Stimulated activated CD4-positive, alpha-beta T cell treated with anti-CD3 and anti-CD28 coated beads, TNF-alpha, amount 100 ng/mL, for 4 hours (primary cell): ENCODE results near the gene VAMP8.
"Not testable (repeated sequence)": the region's sequence is repeated elsewhere in the genome, so short reads cannot be mapped to it uniquely, and the experiment has no call there.

ENCODE experiments used
- DNase-seq, 3 experiments: peaks; one replicate each; pipeline ENCODE4 v3.0.0-alpha.2; 2020; ENCODE audit warnings: low read depth in 3 of 3

Gene VAMP8

DNA sequence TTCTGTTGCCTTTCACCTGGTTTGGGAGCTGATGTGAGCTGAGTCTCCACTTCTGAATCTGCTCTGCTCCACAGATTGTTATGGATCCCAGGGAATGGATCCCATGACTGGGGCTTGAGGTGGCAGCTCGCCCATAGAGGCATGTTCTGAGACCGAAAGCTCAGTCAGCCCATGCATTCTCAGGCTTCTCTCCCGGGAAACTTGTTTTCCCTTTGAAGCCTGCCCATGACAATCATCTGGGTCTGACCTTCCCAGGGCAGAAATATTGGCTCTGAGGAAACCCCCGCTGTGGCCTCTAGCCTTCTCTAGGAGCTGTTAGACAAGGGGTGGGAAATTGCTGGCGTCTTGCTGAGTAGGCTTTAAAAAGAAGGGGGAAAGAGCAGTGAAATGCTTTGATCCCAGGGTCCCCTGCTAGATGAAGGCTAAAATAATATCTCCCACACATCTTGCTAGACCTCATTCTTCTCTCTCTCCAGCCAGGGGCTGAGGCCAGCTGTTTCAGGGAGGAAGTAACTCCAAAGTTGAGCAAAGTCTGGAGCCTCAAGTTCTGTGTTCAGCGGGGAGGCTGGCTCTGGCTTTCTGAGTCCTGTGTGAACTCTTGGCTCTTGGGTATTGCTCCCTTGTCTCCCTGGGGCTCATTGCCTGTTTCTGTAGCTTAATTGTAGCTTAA is 2.0 kb downstream of the VAMP8 start:
- no peak for DNase-seq

DNA sequence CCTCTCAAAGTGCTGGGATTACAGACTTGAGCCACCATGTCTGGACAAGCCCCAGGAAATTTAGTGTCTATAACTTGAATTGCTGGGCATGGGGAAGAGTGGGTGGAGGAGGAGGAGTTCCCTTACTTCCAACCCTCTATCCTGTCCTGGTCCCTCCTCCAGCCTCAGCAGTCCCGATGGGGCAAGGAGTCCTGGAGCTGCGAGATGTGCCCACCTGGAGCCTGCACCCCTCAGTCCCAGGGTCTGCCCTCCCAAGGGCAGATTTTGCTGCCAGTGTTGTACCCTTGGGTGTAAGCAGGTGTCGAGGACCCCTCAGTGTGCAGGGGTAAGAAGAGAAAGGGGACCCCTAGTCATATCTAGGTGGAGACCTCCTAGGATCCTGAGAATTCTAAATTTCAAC is 2.8 kb downstream of the VAMP8 start:
- DNase-seq = no peak

DNA sequence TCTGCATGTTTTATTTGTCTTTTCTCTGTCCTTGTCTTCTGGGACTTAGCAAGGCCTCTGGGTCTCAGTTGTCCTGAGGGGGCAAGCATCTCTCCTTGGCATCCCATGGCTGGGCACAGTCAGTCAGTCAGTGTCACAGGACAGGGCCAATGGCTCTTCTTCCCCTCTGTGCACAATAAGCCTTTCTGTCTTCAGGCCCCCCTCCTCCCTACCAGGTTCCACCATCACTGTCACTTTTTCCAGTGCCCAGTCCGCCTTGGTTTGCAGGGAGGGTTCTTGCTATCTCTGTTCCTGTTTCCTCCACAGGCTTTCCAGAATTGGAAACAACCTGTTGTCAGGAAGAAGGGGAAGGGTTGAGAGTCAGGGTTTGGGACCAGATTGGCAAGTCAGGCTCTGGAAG is 5.1 kb downstream of the VAMP8 start:
- DNase-seq = no peak

- no peak for DNase-seq
Measured at GRCh38 chr2:85583667-85584353, 6.4 kb downstream of the VAMP8 start.

DNA sequence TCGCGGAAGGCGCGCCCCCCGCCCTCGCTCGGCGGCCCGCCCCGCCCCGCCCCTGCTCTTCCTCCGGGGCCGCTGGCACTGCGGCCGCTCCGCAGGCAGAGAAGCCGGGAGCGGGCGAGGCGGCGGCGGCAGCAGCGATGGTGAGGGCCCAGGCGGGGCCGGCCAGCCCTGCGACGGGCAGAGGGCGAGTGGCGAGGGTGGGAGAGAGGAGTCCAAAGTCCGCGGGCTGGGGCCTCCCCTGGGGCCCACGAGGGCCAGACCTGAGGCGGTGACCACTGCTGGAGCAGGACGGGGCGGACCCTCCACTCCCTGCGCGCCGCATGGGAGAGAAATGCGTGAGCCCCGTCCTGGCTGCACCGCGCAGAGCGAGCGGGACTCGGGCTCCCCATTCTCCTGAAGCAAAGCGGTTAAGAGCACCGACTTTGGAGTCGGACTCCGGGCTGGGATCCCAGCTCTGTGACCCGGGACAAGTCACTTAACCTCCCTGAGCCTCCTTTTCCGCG is 7.0 kb downstream of the VAMP8 start, which contains the start of gene VAMP5:
TSS of gene VAMP5 (plus strand) at position 78 of the 503 bp plus-strand sequence. CDS start at position 138, 60 bp downstream.
- DNase-seq = no peak

GRCh38 chr2:85584857-85585780 is 7.7 kb downstream of the VAMP8 start:
- DNase-seq = no peak

- no peak for DNase-seq
Measured at GRCh38 chr2:85585781-85586105, 8.4 kb downstream of the VAMP8 start.

DNA sequence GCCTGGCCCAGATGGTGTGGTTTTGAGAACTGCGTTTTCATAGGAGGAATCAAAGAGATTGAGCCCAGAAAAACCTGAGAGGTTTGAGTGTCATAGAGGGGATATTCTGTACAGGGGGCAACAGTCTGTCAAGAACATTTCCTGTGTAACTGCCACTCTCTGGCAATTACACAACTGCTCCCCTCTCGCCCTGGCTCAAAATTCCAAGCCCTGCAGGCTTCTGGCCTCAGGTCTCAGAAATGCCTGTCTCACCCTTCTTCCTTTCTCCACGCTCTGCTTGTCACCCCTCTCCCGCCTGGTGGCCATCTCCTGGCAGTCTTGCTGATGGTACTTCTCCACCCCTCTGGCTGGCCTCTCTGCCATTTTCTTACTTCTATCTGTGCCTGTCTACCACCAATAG is 10.8 kb downstream of the VAMP8 start:
- no peak for DNase-seq

DNA sequence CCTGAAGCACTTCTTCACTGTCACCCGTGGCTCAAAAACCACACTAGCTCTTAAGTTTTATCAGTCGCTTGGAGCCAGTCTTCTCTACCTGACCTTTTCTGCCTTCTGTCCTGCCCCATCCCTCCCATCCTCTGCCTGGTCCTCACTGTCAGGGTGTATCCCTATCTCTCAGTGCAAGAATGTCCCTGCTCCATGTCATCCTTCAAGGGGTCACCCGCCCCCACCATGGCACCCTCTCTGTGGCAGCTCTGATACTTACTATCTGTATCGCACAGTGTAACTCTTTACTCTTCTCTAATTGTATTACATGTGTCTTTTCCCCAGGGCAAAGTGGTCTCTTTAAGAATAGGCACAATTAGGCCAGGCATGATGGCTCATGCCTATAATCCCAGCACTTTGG is 11.3 kb downstream of the VAMP8 start:
- DNase-seq = no peak

DNA sequence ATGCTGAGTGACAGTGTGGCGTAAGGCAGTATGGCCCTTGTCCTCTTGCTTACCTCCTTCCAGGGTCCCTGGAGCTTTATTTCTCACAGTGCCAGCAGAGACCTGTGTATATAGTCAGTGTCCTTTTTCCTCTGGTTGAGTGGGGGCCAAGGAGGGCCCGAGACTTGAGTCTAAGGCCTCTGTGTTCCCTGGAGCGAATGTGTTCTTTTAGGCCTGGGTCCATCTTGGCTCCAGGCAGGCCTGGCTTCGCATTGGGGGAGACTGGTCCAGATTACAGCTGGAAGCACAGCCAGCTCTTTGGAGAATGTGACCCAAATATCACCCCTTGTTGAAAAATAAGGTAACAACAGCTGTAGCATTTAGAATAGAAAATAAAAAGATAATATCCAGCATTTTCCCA is 11.8 kb downstream of the VAMP8 start:
- no peak for DNase-seq

DNA sequence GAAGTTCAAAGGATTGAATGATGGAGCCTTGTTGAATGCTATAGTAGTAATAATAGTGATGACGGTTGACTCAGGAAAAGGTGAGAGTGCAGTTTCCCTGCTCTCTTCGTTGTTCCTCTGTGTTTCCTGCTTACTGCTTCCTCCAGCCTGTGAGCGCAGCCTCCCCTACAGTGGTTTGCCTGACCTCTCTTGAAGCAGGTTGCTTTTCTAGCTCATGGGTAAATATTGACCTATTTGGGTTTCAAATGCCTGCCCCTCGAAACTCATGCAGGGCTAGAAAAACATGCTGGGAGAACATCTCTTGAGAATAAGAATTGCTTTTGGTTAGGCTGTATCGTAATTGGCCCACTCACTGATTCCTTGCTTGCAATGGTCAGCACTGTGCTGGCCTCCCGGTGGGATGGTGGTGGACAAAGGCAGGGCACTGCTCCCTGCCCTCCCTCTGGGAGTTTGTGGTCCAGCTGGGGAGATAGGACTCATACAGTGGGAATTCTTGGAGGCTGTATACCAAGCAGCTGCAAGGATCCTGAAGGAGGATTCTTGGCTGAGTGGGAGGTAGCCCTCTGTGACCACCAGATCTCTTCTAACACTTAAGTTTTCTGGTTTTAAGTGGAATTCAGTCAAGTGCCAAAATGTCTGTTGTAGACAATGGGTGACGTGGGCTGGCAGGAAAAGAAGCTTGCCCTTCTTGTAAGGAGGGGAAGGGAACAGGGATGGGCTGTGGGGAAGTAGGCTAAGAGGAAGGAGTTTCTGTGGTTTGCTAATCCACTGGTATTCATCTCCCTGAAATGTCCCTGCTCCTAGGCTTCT is 12.8 kb downstream of the VAMP8 start:
- DNase-seq = no peak

DNA sequence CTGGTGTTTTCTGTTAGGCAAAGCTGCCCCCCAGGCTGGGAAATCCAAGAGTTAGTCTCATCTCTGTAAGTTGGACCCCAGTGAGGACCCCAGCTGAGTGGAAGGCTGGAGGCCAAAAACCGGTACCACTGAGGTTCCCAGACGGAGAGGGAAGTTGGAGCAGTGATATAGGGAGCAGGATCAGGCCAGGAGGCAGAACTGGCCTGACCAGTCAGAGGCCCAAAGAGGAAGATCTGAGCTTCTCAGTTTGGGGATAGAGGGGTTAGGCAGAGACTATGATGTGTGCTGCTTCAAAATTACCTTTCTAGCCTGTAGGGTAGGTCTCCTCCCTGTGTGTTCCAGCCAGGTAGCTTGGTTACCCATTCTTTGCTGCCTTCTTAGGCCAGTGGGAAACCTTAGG is 13.6 kb downstream of the VAMP8 start:
- no peak for DNase-seq

GRCh38 chr2:85591563-85591962 is 14.2 kb downstream of the VAMP8 start:
- DNase-seq = no peak

- not testable (repeated sequence) for DNase-seq
Measured at GRCh38 chr2:85592299-85592698, 14.9 kb downstream of the VAMP8 start.

GRCh38 chr2:85593023-85593422 is 15.6 kb downstream of the VAMP8 start:
- no peak for DNase-seq

DNA sequence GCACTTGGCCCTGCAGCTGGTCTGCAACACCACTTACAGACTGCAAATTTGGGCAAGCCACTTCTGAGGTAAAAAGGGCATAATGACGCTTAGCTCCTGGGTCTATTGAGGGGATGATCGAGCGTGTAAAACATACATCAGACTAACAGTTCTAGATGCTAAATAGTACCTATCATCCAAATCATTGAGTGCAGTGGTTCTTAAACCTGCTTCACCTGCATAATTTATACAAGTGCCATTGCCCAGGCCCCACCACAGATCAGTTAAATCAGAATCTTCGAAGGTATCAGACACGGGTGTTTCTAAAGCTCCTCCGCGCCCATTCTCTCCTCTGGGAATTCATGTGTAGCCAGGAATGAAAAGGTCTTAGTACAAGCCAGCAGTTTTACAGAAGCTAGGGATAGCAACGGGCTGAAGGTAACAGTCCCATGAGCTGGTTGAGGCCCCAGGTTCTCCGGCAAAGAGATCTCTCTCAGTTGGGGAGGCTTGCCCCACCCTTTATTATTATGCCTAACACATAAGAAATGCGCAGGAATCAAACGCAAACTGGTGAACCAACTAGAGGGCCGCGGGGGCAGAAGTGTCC is 17.4 kb downstream of the VAMP8 start:
- no peak for DNase-seq

- DNase-seq = peak; percentile 65 to 81 (median 78)
Measured at GRCh38 chr2:85595301-85596025, 18.1 kb downstream of the VAMP8 start, which contains the start of gene RNF181. Gene RNF181 (plus strand): TSS chr2:85595745. CDS start chr2:85595764, 19 bp downstream.

DNA sequence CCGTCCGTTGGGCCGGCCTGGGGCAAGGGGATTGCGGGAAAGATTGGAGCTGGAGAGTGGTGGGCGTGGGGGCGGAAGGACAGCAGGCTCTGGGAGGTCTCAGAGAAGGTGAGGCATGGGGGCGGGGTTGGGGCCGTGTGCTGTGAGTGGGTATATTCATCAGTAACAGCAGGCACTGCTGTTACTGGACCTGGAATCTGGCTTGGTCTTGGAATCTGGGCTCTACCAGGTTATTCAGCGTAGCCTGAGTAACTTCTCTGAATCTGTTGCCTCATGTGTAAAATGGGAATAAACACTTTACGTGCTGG is 18.6 kb downstream of the VAMP8 start:
- no peak for DNase-seq

GRCh38 chr2:85596486-85597143 is 19.2 kb downstream of the VAMP8 start:
- DNase-seq = no peak

DNA sequence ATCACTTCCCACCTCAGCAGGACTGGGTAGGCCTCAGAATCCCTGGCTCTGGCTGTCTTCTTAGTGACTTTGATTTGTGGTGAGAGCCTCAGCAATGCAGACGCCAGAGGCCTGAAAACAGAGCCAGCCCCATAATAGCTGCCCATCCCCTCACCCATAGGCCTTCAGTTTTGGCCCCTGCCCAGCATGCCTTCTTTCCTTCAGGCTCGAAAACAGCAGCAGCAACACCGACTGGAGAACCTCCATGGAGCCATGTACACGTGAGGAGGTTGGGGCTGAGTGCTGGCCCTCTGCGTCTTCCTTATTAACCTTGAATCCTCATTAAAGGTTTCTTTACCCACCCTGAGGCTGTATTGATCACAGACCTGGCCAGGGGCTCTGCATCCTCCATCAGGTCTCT is 19.9 kb downstream of the VAMP8 start:
- DNase-seq = no peak
